GM21723 (cell line): Measurements from ENCODE around the gene CCSER1.
"Not testable (repeated sequence)": the region's sequence is repeated elsewhere in the genome, so short reads cannot be mapped to it uniquely, and the experiment has no call there.

Source experiments
- ATAC-seq: cut with Tn5 transposase; IDR thresholded peaks from one replicate; pipeline ENCODE4 v1.9.1; 2021; ENCODE audit warnings: mild to moderate bottlenecking, moderate library complexity; ENCODE audit not compliant: unreplicated experiment

CCSER1 gene

GRCh38 chr4:90798948-90799347, 671.8 kb downstream of the CCSER1 start:
- no peak for ATAC-seq

- ATAC-seq, result no peak
Measured at GRCh38 chr4:90799895-90800294, 672.7 kb downstream of the CCSER1 start.

GRCh38 chr4:90815569-90815968, 688.4 kb downstream of the CCSER1 start:
- ATAC-seq, result no peak

GRCh38 chr4:90816754-90817153, 689.6 kb downstream of the CCSER1 start:
- ATAC-seq, result no peak

- peak; percentile 62 for ATAC-seq
Measured at GRCh38 chr4:90824266-90825150, 697.3 kb downstream of the CCSER1 start.

- ATAC-seq, result no peak
Measured at GRCh38 chr4:90825849-90826248, 698.7 kb downstream of the CCSER1 start.

GRCh38 chr4:90833706-90834105, 706.5 kb downstream of the CCSER1 start:
- ATAC-seq, result no peak

GRCh38 chr4:90837241-90837640, 710.0 kb downstream of the CCSER1 start:
- no peak for ATAC-seq

- ATAC-seq, result not testable (repeated sequence)
Measured at GRCh38 chr4:90838859-90839258, 711.7 kb downstream of the CCSER1 start.

- ATAC-seq, result no peak
Measured at GRCh38 chr4:90840291-90840690, 713.1 kb downstream of the CCSER1 start.

- no peak for ATAC-seq
Measured at GRCh38 chr4:90840828-90841227, 713.6 kb downstream of the CCSER1 start.

GRCh38 chr4:90841676-90842075, 714.5 kb downstream of the CCSER1 start:
- no peak for ATAC-seq

GRCh38 chr4:90842960-90843359, 715.8 kb downstream of the CCSER1 start:
- peak; percentile 97 for ATAC-seq

GRCh38 chr4:90844241-90844640, 717.0 kb downstream of the CCSER1 start:
- no peak for ATAC-seq

- ATAC-seq, result peak; percentile 39
Measured at GRCh38 chr4:90845777-90846176, 718.6 kb downstream of the CCSER1 start.

GRCh38 chr4:90852237-90852636, 725.0 kb downstream of the CCSER1 start:
- no peak for ATAC-seq

GRCh38 chr4:90855111-90855510, 727.9 kb downstream of the CCSER1 start:
- no peak for ATAC-seq

- ATAC-seq, result no peak
Measured at GRCh38 chr4:90857081-90857820, 730.1 kb downstream of the CCSER1 start.

GRCh38 chr4:90875791-90876190, 748.6 kb downstream of the CCSER1 start:
- no peak for ATAC-seq

- no peak for ATAC-seq
Measured at GRCh38 chr4:90876296-90876695, 749.1 kb downstream of the CCSER1 start.

- ATAC-seq, result no peak
Measured at GRCh38 chr4:90883519-90883918, 756.3 kb downstream of the CCSER1 start.

- no peak for ATAC-seq
Measured at GRCh38 chr4:90888571-90888970, 761.4 kb downstream of the CCSER1 start.
